Activated T-helper 1 cell treated with Interleukin-2 at 50 U/mL for 16 hours (primary cell): ENCODE measurements around the gene MX2.
"Not testable (repeated sequence)": the region's sequence is repeated elsewhere in the genome, so short reads cannot be mapped to it uniquely, and the experiment has no call there.

Experiments used
- DNase-seq: peaks from one replicate; pipeline ENCODE4 v3.0.0-alpha.2; 2020; ENCODE audit warnings: low read depth

MX2 gene

DNA sequence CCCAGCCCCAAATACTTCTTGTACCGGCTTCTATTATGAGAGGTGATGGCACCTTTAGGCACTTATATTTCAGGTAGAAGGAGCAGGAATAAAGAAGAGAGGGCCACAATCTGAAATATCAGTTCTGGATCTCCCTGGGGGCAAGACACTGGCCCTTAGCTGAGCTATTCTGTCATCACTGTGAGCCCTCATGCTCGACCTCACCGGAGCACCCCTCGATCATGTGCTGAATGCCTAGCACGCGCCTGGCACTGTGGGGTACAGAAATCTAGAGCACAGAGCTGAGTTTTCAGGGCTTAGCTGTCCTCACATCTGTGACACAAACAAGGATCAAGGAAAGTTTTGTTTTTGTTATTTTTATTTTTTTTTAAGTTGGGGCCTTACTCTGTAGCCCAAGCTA lies 56.6 kb downstream of the MX2 start:
- DNase-seq: no peak

DNA sequence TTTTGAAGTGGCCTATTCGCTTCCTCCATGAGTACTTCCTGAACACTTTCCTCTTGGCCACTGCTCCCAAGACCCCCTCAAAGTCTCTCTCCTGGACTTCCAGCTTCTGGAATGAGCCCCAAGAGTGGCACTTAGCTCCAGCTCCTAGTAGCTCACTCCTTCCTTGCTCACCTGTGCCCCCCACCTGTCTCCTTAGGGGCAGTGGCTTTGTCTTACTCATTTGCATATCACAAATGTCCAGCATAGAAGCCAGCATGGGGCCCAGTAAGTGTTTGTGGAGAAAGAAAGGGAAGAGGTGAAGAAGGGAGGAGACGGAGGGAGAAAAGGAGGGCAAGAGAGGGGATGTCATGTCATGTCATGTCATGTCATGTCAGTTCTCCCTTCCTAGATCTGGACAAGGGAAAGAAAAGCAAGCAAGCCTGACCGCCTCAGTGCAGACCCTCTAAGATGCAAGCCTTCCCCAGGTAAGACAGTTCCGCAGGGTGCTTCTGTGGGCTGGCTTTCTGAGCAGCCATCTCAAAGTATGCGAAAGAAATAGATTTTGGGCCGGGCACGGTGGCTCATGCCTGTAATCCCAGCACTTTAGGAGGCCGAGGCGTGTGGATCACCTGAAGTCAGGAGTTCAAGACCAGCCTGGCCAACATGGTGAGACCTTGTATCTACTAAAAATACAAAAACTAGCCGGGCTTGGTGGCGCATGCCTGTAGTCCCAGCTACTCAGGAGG lies 57.3 kb downstream of the MX2 start:
- no peak for DNase-seq

GRCh38 chr21:41419921-41420862 lies 58.4 kb downstream of the MX2 start:
- peak; percentile 24 for DNase-seq

- DNase-seq: not testable (repeated sequence)
Measured at GRCh38 chr21:41420998-41421397, 59.2 kb downstream of the MX2 start.

GRCh38 chr21:41422546-41423304 lies 60.9 kb downstream of the MX2 start:
- no peak for DNase-seq

GRCh38 chr21:41423305-41423636 lies 61.4 kb downstream of the MX2 start:
- not testable (repeated sequence) for DNase-seq

DNA sequence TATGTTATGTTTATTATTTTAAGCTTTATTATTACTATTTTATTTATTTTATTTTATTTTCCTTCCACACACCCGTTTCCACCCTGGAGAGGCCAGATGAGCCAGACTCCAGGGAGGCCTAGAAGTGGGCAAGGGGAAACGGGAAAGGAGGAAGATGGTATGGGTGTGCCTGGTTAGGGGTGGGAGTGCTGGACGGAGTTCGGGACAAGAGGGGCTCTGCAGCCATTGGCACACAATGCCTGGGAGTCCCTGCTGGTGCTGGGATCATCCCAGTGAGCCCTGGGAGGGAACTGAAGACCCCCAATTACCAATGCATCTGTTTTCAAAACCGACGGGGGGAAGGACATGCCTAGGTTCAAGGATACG lies 63.7 kb downstream of the MX2 start:
- no peak for DNase-seq

GRCh38 chr21:41425954-41426675 lies 64.3 kb downstream of the MX2 start, which contains the start of gene MX1:
Gene MX1, plus strand, starts transcription at chr21:41426239. Its CDS starts 5,832 bp downstream, at chr21:41432071.
- peak; percentile 80 for DNase-seq

DNA sequence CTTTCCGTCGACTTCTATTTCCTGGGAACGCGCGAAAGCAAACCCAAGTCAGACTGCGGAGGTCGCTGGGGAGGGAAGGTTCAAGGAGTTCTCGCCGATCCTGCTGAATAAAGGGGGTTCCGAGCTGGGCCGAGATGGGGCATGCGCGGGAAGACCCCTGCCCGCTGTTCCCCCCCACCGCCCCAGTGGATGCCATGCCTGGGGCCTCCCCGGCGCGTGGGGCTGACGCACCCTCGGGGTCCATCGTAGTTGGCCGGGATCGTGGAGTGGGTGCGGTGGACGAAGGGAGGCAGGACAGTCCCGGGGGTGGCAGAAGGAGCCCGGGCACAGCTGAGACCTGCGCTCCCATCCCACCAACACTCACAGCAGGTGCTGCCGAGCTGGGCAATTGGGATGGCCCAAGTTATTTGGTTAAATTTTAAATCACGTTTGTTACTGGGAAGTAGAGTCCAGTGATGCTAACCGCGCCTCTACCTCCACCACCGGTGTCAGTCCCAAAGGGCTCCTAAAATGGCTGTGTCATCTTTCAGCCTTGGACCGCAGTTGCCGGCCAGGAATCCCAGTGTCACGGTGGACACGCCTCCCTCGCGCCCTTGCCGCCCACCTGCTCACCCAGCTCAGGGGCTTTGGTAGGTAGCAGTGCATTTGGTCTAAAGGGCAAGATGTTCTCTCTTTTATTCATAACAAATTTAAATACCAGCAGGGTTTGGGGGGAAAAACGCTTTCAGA lies 65.0 kb downstream of the MX2 start:
- DNase-seq: no peak

GRCh38 chr21:41427556-41427955 lies 65.7 kb downstream of the MX2 start:
- DNase-seq: no peak

DNA sequence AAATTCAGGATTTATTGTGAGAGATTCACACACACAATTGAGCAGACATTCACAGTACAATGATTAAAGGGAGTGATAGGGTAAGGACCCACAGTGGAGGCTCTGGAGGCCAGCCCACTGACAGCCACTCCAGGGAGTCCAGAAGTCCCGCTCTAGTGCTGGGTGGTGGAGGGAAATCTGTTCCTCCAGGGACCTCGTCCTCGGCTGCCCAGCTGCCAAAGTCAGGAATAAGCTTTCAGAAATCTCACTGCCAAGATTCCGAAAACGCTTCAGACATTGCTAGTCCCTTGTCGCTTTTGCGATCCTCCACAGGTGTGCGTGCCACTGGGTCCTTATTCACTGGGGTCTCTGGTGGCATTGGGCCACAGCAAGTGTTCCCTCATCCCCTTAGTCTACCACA lies 66.5 kb downstream of the MX2 start:
- DNase-seq: no peak

- no peak for DNase-seq
Measured at GRCh38 chr21:41428847-41429246, 67.0 kb downstream of the MX2 start.

DNA sequence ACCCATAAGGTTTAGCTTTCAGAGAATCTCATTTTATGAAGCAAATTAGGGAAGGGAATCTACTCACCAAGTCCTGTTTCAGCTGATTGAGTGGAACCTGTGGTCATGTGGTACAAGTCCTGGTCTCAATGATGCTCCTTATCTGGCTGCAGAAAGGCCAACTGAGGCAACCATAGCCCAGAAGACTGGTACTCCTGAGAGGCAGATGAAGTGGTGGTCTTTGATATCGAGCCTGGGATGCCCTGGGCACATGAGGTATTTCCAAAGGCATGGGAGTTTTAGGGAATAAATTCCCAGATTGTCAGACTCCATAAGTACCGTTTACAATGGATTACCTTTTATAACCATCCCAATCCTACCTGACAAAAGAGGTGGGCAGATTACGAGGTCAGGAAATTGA lies 67.5 kb downstream of the MX2 start:
- no peak for DNase-seq

DNA sequence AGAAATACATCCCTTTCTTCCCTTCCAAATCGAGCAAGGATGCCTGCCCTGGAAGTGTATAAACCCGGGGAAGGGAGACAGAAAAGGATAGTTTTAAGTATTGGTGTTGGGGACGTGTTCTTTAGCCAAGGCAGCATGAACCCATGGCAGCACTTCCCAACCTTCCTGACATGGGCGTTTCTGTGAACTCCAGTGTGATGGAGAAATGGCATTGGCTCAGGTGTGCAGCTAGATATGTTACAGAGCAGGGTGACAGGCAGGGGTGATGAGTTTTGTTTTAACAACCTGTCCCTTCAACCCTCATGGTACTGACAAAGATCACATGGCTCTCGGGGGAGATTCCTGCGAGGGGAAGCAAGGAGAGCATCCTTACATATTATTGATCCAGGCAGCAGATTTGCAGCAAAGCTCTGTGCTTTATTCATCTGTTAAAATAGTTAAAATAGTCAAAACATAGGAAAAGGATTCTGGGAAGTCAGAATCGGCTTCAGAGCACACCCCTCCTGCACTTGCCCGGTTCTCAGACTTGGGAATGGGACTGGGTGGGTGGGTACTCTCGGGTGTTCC lies 68.2 kb downstream of the MX2 start:
- no peak for DNase-seq

- no peak for DNase-seq
Measured at GRCh38 chr21:41431788-41432548, 70.1 kb downstream of the MX2 start.

- no peak for DNase-seq
Measured at GRCh38 chr21:41432562-41433460, 71.0 kb downstream of the MX2 start.

DNA sequence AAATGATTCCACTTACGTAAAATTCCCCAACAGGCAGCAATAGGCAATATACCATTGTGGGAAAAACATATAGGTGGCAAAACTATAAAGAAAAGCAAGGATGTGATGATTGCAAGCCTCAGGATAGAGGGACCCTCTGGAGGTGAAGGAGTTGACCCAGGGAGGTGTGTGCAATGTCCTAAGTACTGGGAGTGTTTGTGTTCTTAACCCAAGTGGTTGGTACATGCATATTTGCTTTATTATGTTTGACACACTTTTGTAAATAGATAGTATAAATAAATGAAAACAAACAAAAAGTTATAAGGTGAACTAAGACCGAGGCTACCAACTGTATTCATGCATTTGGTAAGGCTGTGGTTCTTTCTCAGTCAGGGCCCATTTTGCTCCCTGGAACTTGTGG lies 71.7 kb downstream of the MX2 start:
- DNase-seq: no peak

- DNase-seq: no peak
Measured at GRCh38 chr21:41435706-41436105, 73.9 kb downstream of the MX2 start.

GRCh38 chr21:41437729-41438128 lies 75.9 kb downstream of the MX2 start:
- DNase-seq: no peak
